ENCODE results near the gene PTK7. TPM values are rescaled to one million over a fixed set of nuclear protein-coding genes. Genes with fewer than 3 reads are reported as not detected.

Gene PTK7
- total RNA-seq, 2 experiments from 2014 or later, result 13.0 to 18.5 TPM

DNA sequence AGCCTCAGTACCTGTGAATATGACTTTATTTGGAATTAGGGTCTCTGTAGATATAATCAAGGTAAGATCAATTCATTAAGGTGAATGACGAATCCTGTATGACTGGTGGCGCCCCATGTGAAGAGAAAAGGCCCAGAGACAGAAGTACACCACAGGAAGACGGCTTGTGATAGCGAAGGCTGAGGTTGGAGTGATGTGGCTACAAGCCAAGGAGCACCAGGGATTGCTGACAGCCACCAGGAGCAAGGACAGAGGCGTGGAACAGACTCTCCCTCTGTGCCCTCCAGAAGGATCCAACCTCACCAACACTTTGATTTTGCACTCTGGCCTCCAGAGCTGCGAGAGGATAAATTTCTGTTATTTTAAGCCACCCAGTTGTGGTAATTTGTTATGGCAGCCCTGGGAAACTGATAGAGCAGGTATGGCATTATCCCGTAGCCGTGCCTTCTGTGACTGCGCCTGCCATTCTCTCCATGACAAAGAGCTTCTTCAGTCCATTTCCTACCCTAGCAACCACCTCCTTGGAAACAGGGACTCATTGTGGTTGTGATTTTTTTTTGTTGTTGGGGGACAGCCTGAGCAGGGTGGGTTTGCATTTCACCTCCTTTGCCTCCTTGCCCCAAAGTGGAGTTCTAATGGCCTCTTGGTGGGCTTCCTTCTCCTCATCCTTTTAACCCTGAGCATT is 29.6 kb downstream of the PTK7 start:
- intact Hi-C loops (cut with micrococcal nuclease; ENCODE audit: unreplicated experiment), result no loop called here
- BruUV-seq (replicated peaks), result no TSS peak
- Histone ChIP-seq H3K9me3 (ENCODE audit: low read length) (no peaks in the 10 kb centered on the region), H3K4me1 (ENCODE audit: insufficient read depth, low read length, poor library complexity, severe bottlenecking) (no peaks in the 10 kb centered on the region), H3K79me2 (ENCODE audit: insufficient read depth, low read depth, low read length) (no peaks in the 10 kb centered on the region), H3K4me3 (ENCODE audit: low read depth, low read length, poor library complexity, severe bottlenecking) (no peak overlapping the region), H3K9me2 (ENCODE audit: insufficient read depth, low read length) (no peaks in the 10 kb centered on the region), H4K20me1 (ENCODE audit: insufficient read depth, low read length) (no peaks in the 10 kb centered on the region), H3K36me3 (ENCODE audit: insufficient read depth, low read length) (no peaks in the 10 kb centered on the region), H3K27ac (ENCODE audit: low read depth, low read length, poor library complexity, severe bottlenecking) (no peak overlapping the region), H3K4me2 (ENCODE audit: low read length) (no peak overlapping the region), H2AFZ (ENCODE audit: low read length) (no peak overlapping the region)
- no peak for DNase-seq (ENCODE audit: low spot score)
- TF ChIP-seq EZH2phosphoT487 (IDR thresholded peaks at IDR 0.05; ENCODE audit: borderline replicate concordance, low read depth, low read length) (no peak), CTCF (conservative IDR thresholded peaks at IDR 0.05; ENCODE audit: low read length) (no peak)
- ChIA-PET POLR2A (interaction anchor here (0.7 to 1.2 kb wide), 2 partner anchors 9 to 225 kb away, joined by 3 to 4 read pairs; no protein-coding TSS in a partner anchor), CTCF (ENCODE audit: unreplicated experiment) (no interaction called here)

DNA sequence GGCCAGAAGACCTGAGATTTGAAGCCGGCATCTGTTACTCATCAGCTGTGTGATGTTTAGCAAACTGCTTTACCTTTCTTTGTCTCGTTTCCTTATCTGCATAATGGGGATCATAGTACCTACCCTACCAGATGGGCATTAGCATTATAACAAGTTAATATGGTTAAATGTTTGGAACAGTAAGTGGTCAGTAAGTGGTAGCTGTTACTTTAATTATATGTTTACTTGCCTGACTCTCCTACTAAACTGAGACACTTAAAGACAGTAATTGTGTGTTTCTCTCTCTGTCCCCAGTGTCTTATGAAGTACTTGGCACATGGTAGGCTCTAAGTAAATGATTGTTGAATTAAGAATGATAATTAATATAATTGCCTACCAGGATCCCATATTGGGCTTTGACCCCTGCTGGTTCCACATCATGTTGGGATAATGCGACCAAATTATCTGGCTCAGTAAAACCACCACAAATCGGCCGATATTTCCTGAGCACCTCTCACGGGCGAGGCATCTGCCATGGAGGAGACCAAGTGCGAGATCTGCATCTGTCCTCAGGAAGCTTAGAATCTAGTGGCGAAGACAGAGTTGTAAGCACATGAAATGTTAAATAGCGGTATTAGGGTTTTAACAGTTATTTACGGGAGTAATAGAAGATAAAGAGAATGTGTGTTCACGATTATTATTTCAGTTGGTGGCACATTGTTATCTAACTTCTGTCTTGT is 31.4 kb downstream of the PTK7 start:
- Histone ChIP-seq H4K20me1 (ENCODE audit: insufficient read depth, low read length) (no peaks in the 10 kb centered on the region), H3K36me3 (ENCODE audit: insufficient read depth, low read length) (no peaks in the 10 kb centered on the region), H3K9me3 (ENCODE audit: low read length) (no peaks in the 10 kb centered on the region), H2AFZ (ENCODE audit: low read length) (no peak overlapping the region), H3K79me2 (ENCODE audit: insufficient read depth, low read depth, low read length) (no peaks in the 10 kb centered on the region), H3K27ac (ENCODE audit: low read depth, low read length, poor library complexity, severe bottlenecking) (no peak overlapping the region), H3K4me2 (ENCODE audit: low read length) (no peak overlapping the region), H3K9me2 (ENCODE audit: insufficient read depth, low read length) (no peaks in the 10 kb centered on the region), H3K4me1 (ENCODE audit: insufficient read depth, low read length, poor library complexity, severe bottlenecking) (no peaks in the 10 kb centered on the region), H3K4me3 (ENCODE audit: low read depth, low read length, poor library complexity, severe bottlenecking) (no peak overlapping the region)
- ChIA-PET POLR2A (no interaction called here), CTCF (ENCODE audit: unreplicated experiment) (no interaction called here)
- BruUV-seq (replicated peaks), result no TSS peak
- intact Hi-C loops (cut with micrococcal nuclease; ENCODE audit: unreplicated experiment), result no loop called here
- no peak for DNase-seq (ENCODE audit: low spot score)
- TF ChIP-seq CTCF (conservative IDR thresholded peaks at IDR 0.05; ENCODE audit: low read length) (no peak), EZH2phosphoT487 (IDR thresholded peaks at IDR 0.05; ENCODE audit: borderline replicate concordance, low read depth, low read length) (no peak)

All from OCI-LY7 (cell line).